Measurements from ENCODE around the gene PPFIA1. TPM values are rescaled to one million over a fixed set of nuclear protein-coding genes. Genes with fewer than 3 reads are reported as not detected.

Gene PPFIA1
- total RNA-seq, 1 experiment from 2014 or later: 86.8 TPM

DNA sequence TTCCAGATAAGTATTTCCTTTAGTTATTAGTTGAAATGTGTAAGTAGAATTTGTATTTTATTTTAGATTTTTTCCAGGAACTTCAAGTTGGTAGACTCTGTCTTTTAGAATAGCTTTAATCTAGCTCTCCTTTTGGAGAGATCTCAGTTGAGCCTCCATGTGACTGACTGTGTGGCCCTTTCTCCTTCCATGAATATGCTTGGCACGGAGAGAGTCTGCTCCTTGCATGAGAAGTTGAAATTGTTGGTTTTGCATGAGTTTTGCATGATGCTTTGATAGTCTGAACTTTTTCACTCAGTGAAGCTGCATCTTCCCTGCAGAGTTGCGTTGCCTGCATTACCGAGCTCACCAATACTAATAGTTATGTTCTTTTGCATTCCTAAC, 95.0 kb downstream of the PPFIA1 start:
- Histone ChIP-seq H2AFZ (no peak overlapping the region), H3F3A (ENCODE audit: insufficient read depth, low read depth) (peaks cover 27% of the 10 kb centered on the region; the same call in 1 of the 2 replicates), H4K20me1 (ENCODE audit: insufficient read depth) (peaks cover 12% of the 10 kb centered on the region), H3K4me1 (replicated peaks; ENCODE audit: insufficient read depth) (no peaks in the 10 kb centered on the region), H3K4me3 (no peak overlapping the region), H3K27me3 (ENCODE audit: insufficient read depth, low read depth) (no peaks in the 10 kb centered on the region), H3K4me2 (no peak overlapping the region), H3K36me3 (ENCODE audit: low read depth) (peaks cover 30% of the 10 kb centered on the region; the same call in 1 of the 2 replicates), H3K9me3 (ENCODE audit: insufficient read depth, low read depth) (no peaks in the 10 kb centered on the region), H3K79me2 (ENCODE audit: low read depth) (peaks cover 16% of the 10 kb centered on the region; the same call in 1 of the 2 replicates), H3K27ac (no peak overlapping the region), H3K9me2 (ENCODE audit: insufficient read depth) (no peaks in the 10 kb centered on the region)
- intact Hi-C loops (cut with micrococcal nuclease; ENCODE audit: unreplicated experiment): no loop called here
- POLR2A ChIA-PET (ENCODE audit: unreplicated experiment): no interaction called here
- CTCF ChIA-PET: no interaction called here
- no TSS peak for BruUV-seq (replicated peaks)
- DNase-seq: no peak
- no peak for TF ChIP-seq EZH2 (IDR thresholded peaks at IDR 0.05; ENCODE audit: low read depth)
- TF ChIP-seq, protein P1, sequence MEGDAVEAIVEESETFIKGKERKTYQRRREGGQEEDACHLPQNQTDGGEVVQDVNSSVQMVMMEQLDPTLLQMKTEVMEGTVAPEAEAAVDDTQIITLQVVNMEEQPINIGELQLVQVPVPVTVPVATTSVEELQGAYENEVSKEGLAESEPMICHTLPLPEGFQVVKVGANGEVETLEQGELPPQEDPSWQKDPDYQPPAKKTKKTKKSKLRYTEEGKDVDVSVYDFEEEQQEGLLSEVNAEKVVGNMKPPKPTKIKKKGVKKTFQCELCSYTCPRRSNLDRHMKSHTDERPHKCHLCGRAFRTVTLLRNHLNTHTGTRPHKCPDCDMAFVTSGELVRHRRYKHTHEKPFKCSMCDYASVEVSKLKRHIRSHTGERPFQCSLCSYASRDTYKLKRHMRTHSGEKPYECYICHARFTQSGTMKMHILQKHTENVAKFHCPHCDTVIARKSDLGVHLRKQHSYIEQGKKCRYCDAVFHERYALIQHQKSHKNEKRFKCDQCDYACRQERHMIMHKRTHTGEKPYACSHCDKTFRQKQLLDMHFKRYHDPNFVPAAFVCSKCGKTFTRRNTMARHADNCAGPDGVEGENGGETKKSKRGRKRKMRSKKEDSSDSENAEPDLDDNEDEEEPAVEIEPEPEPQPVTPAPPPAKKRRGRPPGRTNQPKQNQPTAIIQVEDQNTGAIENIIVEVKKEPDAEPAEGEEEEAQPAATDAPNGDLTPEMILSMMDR (conservative IDR thresholded peaks at IDR 0.05): no peak

DNA sequence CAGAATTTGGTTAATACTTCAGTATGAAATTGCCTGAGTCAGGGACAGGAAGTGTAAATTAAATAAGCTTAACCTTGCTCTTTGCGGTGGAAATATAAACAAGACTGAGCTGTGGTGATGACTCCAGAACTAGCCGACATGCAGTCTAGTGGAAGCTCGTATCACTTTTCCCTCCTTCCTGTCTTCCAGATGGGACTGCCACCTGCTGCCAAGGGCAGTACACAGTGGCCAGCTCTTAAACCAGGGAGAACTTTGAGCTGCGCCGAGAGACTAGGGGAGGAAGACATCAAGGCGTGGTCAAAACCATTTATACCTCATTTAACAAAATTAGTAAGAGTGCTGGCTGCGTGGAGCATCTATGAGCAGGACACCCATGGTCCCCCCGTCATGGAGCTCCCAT, 96.6 kb downstream of the PPFIA1 start:
- Histone ChIP-seq H3K27me3 (ENCODE audit: insufficient read depth, low read depth) (no peaks in the 10 kb centered on the region), H3F3A (ENCODE audit: insufficient read depth, low read depth) (peaks cover 21% of the 10 kb centered on the region; the same call in 1 of the 2 replicates), H3K9me2 (ENCODE audit: insufficient read depth) (no peaks in the 10 kb centered on the region), H3K79me2 (ENCODE audit: low read depth) (peaks cover 16% of the 10 kb centered on the region; the same call in 1 of the 2 replicates), H3K36me3 (ENCODE audit: low read depth) (peaks cover 31% of the 10 kb centered on the region), H2AFZ (no peak overlapping the region), H3K9me3 (ENCODE audit: insufficient read depth, low read depth) (no peaks in the 10 kb centered on the region), H4K20me1 (ENCODE audit: insufficient read depth) (peaks cover 7% of the 10 kb centered on the region), H3K4me3 (no peak overlapping the region), H3K27ac (no peak overlapping the region), H3K4me1 (replicated peaks; ENCODE audit: insufficient read depth) (no peaks in the 10 kb centered on the region), H3K4me2 (no peak overlapping the region)
- TF ChIP-seq EZH2 (IDR thresholded peaks at IDR 0.05; ENCODE audit: low read depth): no peak
- TF ChIP-seq, protein P1 (conservative IDR thresholded peaks at IDR 0.05): no peak
- ChIA-PET POLR2A (ENCODE audit: unreplicated experiment) (interaction anchor here (0.6 kb wide), 1 partner anchor 607 kb away, joined by 5 read pairs; no protein-coding TSS in a partner anchor), CTCF (no interaction called here)
- no peak for DNase-seq
- intact Hi-C loops (cut with micrococcal nuclease; ENCODE audit: unreplicated experiment): no loop called here
- no TSS peak for BruUV-seq (replicated peaks)

DNA sequence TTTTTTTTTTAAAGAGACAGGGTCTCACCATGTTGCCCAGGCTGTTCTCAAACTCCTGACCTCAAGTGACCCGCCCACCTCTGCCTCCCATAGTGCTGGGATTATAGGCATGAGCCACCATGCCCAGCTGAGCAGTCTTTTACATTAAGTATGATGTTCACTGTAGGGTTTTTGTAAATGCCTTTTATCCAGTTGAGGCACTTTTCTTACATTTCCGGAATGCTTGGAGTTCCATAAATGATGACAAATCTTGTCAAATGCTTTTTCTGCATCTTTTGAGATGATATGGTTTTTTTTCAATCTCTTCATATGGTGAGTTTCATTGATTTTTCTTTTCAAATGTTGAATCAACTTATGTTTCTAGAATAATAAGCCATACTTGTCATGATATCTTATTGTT, 98.5 kb downstream of the PPFIA1 start:
- H3K36me3 ChIP-seq (ENCODE audit: low read depth): peaks cover 47% of the 10 kb centered on the region
- no peak overlapping the region for H3K27ac ChIP-seq
- H4K20me1 ChIP-seq (ENCODE audit: insufficient read depth): no peaks in the 10 kb centered on the region; the same call in 1 of the 2 replicates
- TF ChIP-seq, protein P1 (conservative IDR thresholded peaks at IDR 0.05): no peak
- no peak for TF ChIP-seq EZH2 (IDR thresholded peaks at IDR 0.05; ENCODE audit: low read depth)
- ChIA-PET CTCF (no interaction called here), POLR2A (ENCODE audit: unreplicated experiment) (no interaction called here)
- no peaks in the 10 kb centered on the region for H3K27me3 ChIP-seq (ENCODE audit: insufficient read depth, low read depth)
- no peak overlapping the region for H3K4me3 ChIP-seq
- no TSS peak for BruUV-seq (replicated peaks)
- no peak for DNase-seq
- H3K4me2 ChIP-seq: no peak overlapping the region
- intact Hi-C loops (cut with micrococcal nuclease; ENCODE audit: unreplicated experiment): no loop called here
- H3K4me1 ChIP-seq (replicated peaks; ENCODE audit: insufficient read depth): no peaks in the 10 kb centered on the region
- H3F3A ChIP-seq (ENCODE audit: insufficient read depth, low read depth): peaks cover 28% of the 10 kb centered on the region; the same call in 1 of the 2 replicates
- H2AFZ ChIP-seq: no peak overlapping the region
- H3K9me3 ChIP-seq (ENCODE audit: insufficient read depth, low read depth): no peaks in the 10 kb centered on the region
- H3K79me2 ChIP-seq (ENCODE audit: low read depth): peaks cover 16% of the 10 kb centered on the region; the same call in 1 of the 2 replicates
- no peaks in the 10 kb centered on the region for H3K9me2 ChIP-seq (ENCODE audit: insufficient read depth)
